NCI-H345 (cell line): Measurements from ENCODE around the gene HYI.
A peak's percentile ranks its signal among the peaks of the same experiment; 100 is the strongest.
"Not testable (repeated sequence)": the region's sequence is repeated elsewhere in the genome, so short reads cannot be mapped to it uniquely, and the experiment has no call there.

Experiments
- DNase-seq: peaks from one replicate; lab custom pipeline; 2025; lab: John Stamatoyannopoulos, UW

The HYI gene

GRCh38 chr1:43464681-43465504 is 11.2 kb upstream of the HYI start:
- DNase-seq = no peak

DNA sequence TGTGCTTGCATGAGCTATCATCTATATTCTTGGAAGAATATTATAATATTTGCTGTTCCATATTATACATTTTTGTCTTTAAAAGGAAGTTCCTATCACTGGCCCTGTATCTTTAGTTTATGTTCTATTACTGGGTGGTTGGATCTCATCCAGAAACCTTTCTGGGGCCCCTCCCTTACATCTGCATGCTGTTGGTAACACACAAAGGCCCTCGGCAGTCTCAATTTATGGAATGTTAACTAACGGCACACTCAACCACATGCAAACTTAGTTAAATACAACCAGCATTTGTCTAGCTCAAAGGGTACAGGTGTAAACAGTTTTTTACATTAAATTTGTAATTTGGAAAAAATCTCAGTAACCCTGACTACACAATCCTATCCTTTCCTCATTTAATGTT is 9.7 kb upstream of the HYI start:
- DNase-seq = peak; percentile 26

GRCh38 chr1:43460988-43461693 is 7.4 kb upstream of the HYI start:
- no peak for DNase-seq

GRCh38 chr1:43458379-43458778 is 4.6 kb upstream of the HYI start:
- DNase-seq = not testable (repeated sequence)

GRCh38 chr1:43455213-43455889 is 1.6 kb upstream of the HYI start:
- no peak for DNase-seq

DNA sequence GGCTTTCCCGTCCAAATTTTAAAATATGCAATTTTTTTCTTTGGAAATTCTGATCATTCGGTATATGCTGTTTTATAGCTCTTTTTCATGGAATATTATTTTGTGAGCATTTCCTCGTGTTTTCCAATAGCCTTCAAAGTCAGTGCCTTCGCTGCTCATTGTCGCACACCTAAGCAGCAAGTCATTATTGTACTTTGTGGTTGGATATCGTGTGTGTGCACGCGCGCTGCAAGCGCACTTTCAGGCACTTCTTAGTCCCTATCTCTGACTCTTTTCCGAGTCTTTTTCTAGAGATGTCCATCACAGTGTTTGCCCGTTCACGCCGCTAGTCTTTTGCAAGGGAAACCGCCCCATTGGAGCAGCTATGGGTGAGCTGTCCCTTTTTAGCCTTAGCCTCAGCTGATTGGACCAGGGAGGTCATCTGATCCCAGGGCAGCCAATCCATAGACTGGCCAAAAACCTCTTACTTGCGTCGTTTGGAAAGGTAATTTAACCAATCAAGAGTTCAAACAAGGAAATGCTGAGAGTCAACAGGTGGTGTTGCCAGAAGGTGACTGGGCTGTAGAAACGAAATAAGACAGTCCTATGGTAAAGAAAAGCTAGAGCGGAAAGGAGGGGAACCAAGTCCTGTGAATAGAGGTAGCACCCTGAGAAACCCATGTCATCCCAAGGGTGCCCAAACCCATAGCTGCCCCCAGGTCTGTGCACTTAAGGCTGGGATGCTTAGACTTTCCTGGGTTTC is 710 bp upstream of the HYI start:
- peak; percentile 75 for DNase-seq

DNA sequence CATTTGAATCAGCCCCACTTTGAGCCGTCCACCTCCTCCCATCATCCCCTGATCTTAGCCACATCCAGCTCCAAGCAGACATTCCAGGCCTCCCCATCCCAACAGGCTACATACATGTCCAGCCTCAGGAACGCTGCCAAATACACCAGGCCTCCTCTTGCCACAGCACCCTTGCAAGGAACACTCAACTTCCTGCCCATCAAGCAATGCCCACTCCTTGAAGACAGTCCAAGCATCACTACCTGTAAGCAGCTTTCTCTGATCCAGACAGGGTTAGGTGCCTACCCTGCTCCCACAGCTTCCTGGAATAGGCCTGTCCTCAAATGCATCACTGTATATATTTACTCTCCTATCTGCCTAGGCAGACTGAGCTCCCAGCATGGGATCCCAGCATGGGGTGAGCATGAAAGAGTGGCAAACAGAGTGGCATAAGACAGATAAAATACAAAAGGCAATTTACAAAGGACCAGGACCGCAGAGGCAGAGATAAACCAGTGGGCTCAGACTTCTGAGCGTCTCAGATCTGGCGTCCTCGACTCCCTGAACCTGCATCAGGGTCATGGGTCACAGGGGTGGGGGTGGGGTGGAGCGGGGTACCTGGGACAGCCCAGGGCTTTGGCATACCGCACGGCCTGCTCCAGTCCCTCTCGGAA is 816 bp downstream of the HYI start:
- peak; percentile 86 for DNase-seq

- DNase-seq = no peak
Observed at GRCh38 chr1:43451701-43452532, 1.8 kb downstream of the HYI start.

GRCh38 chr1:43451157-43451591 is 2.6 kb downstream of the HYI start:
- DNase-seq = no peak

DNA sequence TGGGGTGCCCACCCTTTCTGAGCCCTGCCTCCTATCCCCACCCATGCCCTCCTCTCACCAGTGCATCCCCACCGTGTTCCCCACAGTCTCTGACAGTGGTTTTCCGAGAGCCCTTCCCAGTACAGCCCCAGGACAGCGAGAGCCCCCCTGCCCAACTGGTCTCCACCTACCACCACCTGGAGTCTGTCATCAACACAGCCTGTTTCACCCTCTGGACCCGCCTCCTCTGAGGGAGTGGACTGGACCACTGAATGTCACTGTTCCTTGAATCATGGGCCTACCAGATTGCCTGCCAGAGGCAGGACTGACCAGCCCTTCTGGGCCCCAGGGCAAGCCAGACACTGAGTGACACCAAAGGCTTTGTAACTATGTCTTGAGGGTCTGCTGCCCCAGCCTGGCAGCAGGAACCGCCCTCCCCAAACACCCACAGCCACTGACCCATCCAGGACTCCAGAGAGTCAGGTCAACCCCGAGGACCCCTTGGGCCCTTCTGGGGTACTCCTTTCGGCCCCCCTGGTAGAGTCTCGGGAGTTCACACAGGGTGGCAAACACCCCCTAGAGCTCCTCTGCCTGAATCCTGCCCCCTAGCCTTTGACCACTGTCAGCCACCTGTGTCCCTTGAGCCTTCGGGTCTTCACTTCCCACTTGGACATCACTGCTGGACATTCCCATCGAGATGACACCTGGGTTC is 3.3 kb downstream of the HYI start:
- DNase-seq = no peak

- no peak for DNase-seq
Observed at GRCh38 chr1:43449708-43450069, 4.0 kb downstream of the HYI start.

DNA sequence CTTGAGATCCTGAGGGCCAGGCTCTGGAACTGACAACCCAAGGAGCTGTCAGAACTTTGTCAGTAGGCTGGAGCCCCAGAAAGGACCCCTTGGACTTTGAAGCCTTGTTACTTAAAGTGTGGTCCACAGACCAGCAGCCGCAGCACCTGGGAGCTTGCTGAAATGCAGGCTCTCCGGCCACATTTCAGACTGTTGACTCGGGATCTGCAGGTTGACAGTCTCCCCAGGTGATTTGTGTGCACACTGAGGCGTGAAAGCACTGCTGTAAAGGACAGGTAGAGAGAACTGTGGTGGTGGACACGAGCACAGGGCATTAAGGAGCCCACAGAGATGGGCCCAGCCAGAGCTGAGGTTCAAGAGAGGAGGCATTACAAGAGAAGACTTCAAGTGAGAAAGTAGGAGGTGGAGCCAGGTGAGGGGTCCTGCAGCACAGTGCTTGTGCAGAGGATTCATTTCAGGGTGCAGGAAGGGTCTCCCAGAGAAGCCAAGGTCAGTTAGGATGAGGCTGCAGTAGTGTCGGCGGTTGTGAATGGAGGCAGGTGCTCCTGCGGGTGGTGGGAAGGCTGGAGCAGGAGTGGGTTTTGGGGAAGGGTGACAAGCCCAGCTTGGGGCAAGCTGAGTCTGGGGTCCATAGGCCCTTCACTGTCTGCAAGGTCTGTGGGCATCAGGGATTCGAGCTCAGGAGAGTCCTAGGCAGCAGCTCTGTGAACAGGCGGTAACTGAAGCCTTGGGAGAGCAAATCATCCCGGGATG is 4.6 kb downstream of the HYI start:
- DNase-seq = no peak

- no peak for DNase-seq
Observed at GRCh38 chr1:43447891-43448708, 5.6 kb downstream of the HYI start.

GRCh38 chr1:43446881-43447835 is 6.6 kb downstream of the HYI start:
- no peak for DNase-seq

DNA sequence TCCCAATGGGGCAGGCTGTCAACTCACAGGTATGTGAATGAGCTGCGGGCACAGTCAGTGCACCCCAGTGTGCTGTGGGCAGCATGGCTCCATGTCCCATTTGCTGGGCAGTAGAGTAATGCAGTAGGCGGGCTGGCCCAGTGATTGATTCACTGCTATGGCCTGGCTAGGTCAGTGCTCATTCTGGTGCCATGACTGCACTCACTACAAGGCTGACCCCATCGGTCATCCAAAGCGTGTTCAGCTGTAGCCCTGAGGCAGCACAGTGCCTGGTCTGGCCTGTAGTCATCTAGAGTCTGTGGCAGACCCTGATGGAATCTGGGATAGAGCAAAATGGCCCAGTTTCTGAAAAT is 7.4 kb downstream of the HYI start:
- DNase-seq = no peak

DNA sequence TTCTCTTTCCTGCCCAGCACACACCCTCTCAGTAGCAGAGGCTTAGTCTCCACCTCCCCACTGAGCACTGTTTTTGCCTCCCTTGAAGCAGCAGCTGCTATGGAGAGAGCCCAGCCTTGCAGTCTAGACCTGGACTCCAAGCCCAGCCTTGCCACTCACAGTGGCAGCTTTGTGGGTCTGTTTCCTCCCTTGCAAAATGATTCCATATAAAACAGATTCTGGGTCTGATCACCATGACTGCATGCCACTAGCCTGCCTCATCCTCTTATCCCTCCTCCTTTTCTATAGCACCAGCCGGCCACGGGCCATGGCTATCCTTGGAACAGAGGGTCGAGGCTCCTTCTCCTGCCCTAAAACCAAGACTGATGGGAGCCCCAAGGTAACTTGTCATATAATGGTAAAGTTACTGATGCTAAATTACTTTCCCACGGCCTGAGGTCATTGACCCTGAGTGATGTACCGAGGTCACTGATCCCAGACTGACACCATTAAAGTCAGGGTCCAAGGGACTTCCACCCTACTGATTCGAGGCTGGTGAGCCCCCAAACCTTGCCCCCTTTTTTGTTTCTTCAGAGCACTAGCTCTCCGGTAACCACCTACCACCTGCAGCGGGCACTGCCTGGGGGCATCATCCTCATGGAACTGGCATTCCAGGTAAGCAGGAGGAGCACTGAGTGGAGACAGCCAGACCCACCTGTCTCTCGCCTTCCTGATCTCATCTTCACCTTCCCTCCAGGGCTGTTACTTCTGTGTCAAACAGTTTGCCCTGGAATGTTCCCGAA is 7.9 kb downstream of the HYI start:
- DNase-seq = no peak

- no peak for DNase-seq
Observed at GRCh38 chr1:43444836-43445235, 8.9 kb downstream of the HYI start.
